GM21717 (cell line): Measurements from ENCODE around the gene CILP.
"Not testable (repeated sequence)": the region's sequence is repeated elsewhere in the genome, so short reads cannot be mapped to it uniquely, and the experiment has no call there.

ENCODE experiments used
- ATAC-seq: cut with Tn5 transposase; IDR thresholded peaks from one replicate; pipeline ENCODE4 v1.9.1; 2021; ENCODE audit warnings: mild to moderate bottlenecking, moderate library complexity; ENCODE audit not compliant: unreplicated experiment

Gene CILP

GRCh38 chr15:65194826-65195547 lies 16.3 kb downstream of the CILP start:
- no peak for ATAC-seq

DNA sequence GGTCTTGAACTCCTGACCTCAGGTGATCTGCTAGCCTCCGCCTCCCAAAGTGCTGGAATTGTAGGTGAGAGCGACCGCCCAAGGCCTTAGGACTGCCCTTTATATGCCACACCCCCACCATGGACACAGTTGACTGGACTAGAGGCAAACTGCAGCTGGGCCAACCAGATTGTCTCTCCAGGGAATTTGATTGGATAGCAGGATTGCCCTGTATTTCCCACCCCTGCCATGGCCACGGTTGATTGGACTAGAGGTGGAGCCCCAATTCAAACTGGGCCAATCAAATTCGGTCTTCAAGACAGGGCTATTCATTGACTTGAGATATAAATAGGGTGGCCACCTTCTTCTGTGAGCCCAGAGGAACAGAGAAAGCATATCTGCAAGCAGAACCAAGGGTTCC lies 19.3 kb downstream of the CILP start:
- ATAC-seq, result no peak

GRCh38 chr15:65189102-65189740 lies 22.1 kb downstream of the CILP start:
- ATAC-seq, result no peak

GRCh38 chr15:65188472-65188871 lies 22.8 kb downstream of the CILP start:
- ATAC-seq, result not testable (repeated sequence)

DNA sequence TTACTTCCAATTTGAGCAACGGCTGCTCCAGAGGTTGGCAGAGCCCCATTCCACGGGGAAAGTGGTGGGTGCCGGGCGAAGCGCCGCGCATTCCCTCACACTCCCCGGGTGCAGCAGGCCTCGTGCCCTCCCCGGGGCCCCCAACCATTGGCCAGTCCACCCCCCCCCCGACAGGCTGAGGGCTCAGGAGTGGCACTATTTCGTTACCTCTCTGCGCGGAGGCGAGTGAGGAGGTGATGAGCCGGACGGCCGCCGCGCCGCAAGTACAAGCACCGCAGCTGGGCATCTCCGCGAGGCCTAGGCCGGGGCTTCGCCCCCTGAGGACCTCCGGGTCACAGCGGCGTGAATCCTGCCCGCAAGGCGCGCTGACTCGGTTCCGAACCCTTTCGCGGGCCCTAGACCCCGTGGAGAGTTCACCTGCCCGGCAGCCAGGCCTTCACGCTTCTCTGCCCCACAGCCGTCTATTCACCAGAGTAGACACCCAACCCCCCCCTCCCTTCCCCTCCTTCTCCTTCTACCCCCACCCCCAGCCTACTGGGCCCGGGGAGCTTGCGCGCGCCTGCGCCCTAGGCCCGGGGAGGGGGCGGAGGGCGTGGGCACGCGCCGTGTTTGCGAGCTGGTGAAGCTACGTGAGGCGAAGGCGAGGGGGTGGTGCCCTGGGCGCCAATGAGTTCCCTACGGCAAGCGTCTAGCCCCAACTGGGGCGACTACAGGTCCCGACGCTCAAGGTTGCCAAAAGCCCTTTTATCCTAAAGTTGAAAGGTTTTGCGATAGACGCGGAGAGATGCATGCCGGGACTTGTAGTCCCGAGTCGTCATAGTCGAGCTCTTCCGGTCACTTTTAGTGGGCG lies 26.2 kb downstream of the CILP start, which contains the start of gene CLPX:
Gene CLPX (minus strand): TSS at position 475 of the 850 bp plus-strand sequence. CDS start 189 bp downstream, at position 286.
- peak; percentile 70 for ATAC-seq

DNA sequence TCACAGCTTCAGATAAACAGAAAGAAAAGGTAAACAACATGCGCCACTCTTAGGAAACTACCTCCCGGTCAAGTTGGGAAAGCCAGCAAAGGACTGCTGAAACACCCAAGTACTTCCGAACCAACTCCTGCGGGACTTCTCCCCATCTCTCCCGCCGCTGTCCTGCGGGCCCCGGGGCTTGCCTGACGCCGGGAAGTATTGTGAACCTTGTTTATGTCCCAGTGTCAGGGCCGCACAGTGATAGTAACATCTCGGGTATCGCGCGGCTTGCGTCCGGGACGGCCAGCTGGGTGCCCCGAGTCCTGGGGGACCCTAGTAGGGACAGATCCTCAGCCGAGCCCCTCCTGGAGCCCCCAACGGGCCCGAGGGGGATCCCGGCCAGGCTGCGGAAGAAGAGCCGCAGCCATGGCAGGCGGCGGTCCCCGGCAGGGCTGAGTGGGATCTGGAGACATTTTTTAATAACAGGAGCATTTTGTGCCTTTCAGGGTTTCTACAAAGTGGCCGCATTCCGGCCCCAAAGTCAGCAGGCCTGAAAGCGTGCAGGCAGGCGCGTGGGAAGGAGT lies 26.9 kb downstream of the CILP start:
- ATAC-seq, result peak; percentile 33

DNA sequence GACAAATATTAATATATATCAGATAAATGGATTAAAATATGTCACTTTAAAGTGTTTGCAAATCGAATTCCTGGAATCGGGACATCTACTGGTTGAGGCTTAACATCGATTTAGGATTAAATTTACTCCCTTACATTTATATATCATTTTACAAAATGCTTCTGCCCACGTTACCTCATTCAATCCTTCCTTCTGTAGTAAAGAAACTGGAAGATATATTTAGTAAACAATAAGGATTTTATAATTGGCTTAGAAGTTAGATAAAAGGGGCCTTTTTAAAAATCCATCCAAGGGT lies 27.5 kb downstream of the CILP start:
- no peak for ATAC-seq

- ATAC-seq, result no peak
Measured at GRCh38 chr15:65182538-65182937, 28.7 kb downstream of the CILP start.

DNA sequence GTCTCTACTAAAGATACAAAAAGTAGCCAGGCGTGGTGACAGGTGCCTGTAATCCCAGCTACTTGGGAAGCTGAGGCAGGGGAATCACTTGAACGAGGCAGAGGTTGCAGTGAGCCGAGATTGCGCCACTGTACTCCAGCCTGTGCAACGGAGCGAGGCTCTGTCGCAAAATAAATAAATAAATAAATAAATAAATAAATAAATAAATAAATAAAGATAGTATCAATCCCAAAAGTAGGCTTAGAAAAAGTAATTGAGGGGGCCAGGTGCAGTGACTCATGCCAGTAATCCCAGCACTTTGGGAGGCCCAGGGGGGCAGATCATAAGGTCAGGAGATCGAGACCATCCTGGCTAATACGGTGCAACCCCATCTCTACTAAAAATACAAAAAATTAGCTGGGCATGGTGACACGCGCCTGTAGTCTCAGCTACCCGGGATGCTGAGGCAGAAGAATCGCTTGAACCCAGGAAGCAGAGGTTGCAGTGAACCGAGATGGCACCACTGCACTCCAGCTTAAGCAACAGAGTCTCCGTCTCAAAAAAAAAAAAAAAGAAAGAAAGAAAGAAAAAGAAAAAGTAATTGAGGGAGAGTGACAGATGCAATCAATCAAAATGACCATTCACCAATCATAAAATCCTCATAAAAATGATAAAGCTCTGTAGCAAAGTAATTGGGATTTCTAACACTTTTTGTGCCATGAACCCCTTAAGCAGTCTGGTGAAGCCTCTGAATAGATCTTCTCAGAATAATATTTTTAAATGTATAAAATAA lies 29.5 kb downstream of the CILP start:
- not testable (repeated sequence) for ATAC-seq

DNA sequence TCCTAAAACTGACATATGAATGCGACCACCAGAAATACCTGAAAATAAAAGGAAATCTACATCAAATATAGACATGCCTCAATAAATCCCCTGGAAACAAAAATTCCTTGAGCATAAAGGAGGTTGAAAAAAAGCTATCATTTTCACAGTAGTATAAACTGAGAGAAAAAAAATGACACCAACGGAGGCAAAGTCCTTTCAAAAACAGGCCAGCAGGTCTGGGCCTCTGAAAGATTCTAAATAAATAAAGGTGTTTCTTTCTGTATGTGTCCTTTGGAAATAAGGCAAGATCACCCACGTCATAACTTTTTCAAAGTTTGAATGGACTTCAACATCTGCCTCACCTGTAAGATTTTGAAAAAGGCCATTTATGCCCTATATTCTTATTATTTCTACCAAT lies 31.1 kb downstream of the CILP start:
- no peak for ATAC-seq

GRCh38 chr15:65177901-65178300 lies 33.4 kb downstream of the CILP start:
- ATAC-seq, result no peak

DNA sequence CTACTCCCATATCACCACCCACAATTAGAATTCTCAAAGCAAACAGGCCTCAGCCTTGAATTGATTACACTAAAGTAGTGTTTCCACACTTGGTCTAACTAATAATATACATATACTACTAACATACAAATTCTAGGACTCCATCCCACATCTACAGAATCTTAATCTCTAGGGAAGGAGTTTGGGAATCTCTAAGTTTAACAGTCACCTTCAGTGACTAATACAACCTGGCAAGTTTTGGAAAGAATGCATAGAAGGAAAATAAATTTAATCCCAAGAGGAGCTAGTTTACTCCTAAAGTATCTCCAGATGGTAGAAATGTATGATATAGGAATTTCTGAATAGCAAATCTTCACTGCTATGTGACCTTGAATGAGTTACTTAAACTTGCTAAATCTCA lies 35.2 kb downstream of the CILP start:
- ATAC-seq, result no peak

DNA sequence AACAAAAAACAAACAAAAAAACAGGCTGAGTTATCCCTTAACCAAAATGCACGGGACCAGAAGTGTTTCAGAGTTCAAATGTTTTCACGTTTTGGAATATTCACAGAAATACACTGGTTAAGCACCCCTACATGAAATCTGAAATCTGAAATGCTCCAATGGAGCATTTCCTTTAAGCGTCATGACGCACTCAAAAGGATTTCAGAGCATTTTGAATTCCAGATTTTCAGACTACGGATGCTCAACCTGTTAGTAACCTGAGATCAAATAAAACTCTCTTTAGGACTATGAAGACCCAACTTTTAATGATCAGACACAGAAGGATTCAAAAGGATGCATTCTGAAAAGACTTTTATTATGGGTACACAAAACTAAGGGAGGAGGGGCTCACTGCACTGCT lies 35.8 kb downstream of the CILP start:
- no peak for ATAC-seq

GRCh38 chr15:65174509-65174908 lies 36.8 kb downstream of the CILP start:
- ATAC-seq, result no peak

GRCh38 chr15:65172531-65172930 lies 38.7 kb downstream of the CILP start:
- ATAC-seq, result no peak

- ATAC-seq, result no peak
Measured at GRCh38 chr15:65171428-65171827, 39.8 kb downstream of the CILP start.

DNA sequence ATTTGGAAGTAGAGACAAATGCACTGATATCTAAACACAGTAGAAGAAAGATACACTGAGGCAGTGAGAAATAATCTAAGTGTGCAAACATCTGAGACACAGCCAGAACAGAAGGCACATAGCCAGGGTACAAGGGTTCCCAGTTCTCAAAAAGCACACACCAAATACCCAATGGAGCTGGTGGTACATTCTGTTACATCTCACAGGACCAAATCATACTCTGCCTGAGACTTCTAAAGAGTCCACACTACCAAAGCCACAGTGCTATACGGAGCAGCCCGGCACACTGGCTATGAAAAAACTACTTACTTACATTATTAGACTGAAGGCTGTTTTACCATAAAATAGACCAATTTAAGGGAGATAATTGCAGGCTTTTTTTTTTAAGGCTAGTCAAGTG lies 45.4 kb downstream of the CILP start:
- ATAC-seq, result no peak

DNA sequence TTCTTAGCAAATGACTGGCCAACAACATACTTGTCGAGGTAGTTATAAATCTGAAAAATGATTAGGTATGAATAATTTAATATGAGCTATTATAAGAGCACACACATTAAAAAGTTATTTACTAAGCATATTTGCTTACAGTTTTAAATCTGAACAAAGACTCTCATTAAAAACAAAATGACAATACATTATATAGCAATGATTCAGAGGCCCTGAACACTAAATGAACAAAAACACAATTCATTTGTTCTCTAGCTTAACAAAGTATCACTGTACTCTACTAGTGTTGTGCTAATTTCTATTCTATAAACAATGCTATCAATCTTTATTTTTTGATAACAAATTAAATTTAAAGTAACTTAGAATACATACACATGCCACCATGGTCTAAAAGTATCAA lies 47.1 kb downstream of the CILP start:
- no peak for ATAC-seq

GRCh38 chr15:65163041-65163440 lies 48.2 kb downstream of the CILP start:
- no peak for ATAC-seq

- ATAC-seq, result no peak
Measured at GRCh38 chr15:65156692-65157091, 54.6 kb downstream of the CILP start.

DNA sequence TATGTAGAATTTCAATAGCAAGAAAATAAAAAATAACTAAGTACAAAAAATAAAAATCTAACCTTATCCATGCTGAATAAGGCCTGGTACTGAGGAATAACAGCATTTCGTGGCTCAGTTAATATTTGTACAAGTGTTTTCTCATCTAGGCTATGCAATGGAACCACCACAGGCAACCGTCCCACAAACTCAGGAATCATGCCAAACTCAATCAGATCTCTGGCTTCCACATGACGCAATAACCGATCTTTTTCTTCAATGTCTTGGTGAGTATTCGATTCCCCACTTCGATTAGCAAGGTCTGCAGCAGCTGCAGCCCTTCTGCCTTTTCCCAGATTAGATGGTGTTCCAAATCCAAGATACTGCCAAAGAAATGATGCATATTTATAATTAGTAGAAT lies 56.6 kb downstream of the CILP start:
- no peak for ATAC-seq
